MCF 10A (cell line): ENCODE measurements around the gene HOXB13. TPM values are rescaled to one million over a fixed set of nuclear protein-coding genes. Genes with fewer than 3 reads are reported as not detected.

Experiments used
- BruUV-seq: library from RNA; stranded (reverse); fragments of 400-500 nt; replicated peaks from 2 replicates; lab custom pipeline; 2021; lab: Mats Ljungman, UMichigan
- CTCF ChIA-PET: fragments of 300-600 bp; sonication (Branson Sonifier 250); formaldehyde crosslinking; extraction: SDS; loops from one replicate; lab custom pipeline; 2021; ENCODE audit warnings: antibody characterized with exemption, inconsistent platforms; lab: Yijun Ruan, JAX
- POLR2A ChIA-PET: fragments of 300-600, 350-650 bp; sonication (Branson Sonifier 250); formaldehyde crosslinking; extraction: SDS; loops from one replicate; lab custom pipeline; 2020; ENCODE audit warnings: antibody characterized with exemption, inconsistent platforms; lab: Yijun Ruan, JAX
- DNase-seq: peaks from one replicate; pipeline ENCODE4 v3.0.0-alpha.2; 2018; ENCODE audit not compliant: unreplicated experiment
- H3K27ac Mint-ChIP-seq: one replicate; pipeline ENCODE4 v1.8.0; 2022; ENCODE audit warnings: mild to moderate bottlenecking, low read depth, mixed read lengths; ENCODE audit not compliant: unreplicated experiment
- H3K27me3 Mint-ChIP-seq: one replicate; pipeline ENCODE4 v1.8.0; 2022; ENCODE audit warnings: mixed read lengths; ENCODE audit not compliant: insufficient read depth, unreplicated experiment
- H3K36me3 Mint-ChIP-seq: one replicate; pipeline ENCODE4 v1.8.0; 2022; ENCODE audit warnings: mild to moderate bottlenecking, moderate library complexity, mixed read lengths; ENCODE audit not compliant: insufficient read depth, unreplicated experiment
- H3K4me1 Mint-ChIP-seq: one replicate; pipeline ENCODE4 v1.8.0; 2022; ENCODE audit warnings: mixed read lengths; ENCODE audit not compliant: insufficient read depth, unreplicated experiment
- H3K4me3 Mint-ChIP-seq: one replicate; pipeline ENCODE4 v1.8.0; 2022; ENCODE audit warnings: mild to moderate bottlenecking, moderate library complexity, mixed read lengths; ENCODE audit not compliant: unreplicated experiment
- H3K9me3 Mint-ChIP-seq: one replicate; pipeline ENCODE4 v1.8.0; 2022; ENCODE audit warnings: mixed read lengths; ENCODE audit not compliant: unreplicated experiment
- intact Hi-C: fragments of 100-400 bp; cut with micrococcal nuclease; formaldehyde crosslinking; loops from 2 replicates; pipeline ENCODE4 v1.14.1; 2022
- total RNA-seq: library from RNA; stranded (reverse); gene quantifications from 2 replicates; pipeline ENCODE4 v1.2.3, GENCODE V29; 2022
- TF ChIP-seq, protein P1 (sequence below): fragments of 200-600 bp; IDR thresholded peaks from one replicate; pipeline ENCODE4 v1.8.0; 2022; ENCODE audit warnings: antibody characterized with exemption, mild to moderate bottlenecking; ENCODE audit not compliant: unreplicated experiment

The HOXB13 gene
- total RNA-seq, 1 experiment from 2014 or later = not detected

DNA sequence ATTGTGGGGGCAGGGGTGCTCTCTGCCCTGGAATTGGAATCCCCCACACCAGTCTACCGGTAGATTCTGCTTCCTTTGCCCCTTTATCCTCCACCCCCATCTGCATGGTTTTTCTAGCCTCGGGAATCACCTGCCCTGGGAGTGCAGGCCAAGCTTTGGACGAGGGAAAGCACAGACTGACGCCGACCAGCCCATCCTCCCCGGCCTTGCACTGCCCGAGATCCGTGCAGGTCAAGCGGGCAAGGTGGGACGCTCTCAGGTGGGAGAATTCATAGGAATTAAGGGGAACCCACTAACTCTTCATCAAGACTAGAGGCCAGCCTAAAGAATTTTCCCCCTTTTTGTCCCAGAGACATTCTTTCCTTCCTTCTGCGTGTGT lies 9.9 kb upstream of the HOXB13 start:
- ChIA-PET POLR2A (no interaction called here), CTCF (interaction anchor here (0.5 to 2.0 kb wide), 2 partner anchors 10 to 14 kb away, joined by 3 to 10 read pairs; partner anchors contain the start of gene HOXB13)
- H3K4me3 Mint-ChIP-seq = no peak overlapping the region
- H3K27ac Mint-ChIP-seq = no peak overlapping the region
- DNase-seq = no peak
- intact Hi-C loops = no loop called here
- no peaks in the 10 kb centered on the region for H3K9me3 Mint-ChIP-seq
- no TSS peak for BruUV-seq
- peaks cover 5% of the 10 kb centered on the region for H3K36me3 Mint-ChIP-seq
- H3K4me1 Mint-ChIP-seq = no peaks in the 10 kb centered on the region
- TF ChIP-seq, protein P1, sequence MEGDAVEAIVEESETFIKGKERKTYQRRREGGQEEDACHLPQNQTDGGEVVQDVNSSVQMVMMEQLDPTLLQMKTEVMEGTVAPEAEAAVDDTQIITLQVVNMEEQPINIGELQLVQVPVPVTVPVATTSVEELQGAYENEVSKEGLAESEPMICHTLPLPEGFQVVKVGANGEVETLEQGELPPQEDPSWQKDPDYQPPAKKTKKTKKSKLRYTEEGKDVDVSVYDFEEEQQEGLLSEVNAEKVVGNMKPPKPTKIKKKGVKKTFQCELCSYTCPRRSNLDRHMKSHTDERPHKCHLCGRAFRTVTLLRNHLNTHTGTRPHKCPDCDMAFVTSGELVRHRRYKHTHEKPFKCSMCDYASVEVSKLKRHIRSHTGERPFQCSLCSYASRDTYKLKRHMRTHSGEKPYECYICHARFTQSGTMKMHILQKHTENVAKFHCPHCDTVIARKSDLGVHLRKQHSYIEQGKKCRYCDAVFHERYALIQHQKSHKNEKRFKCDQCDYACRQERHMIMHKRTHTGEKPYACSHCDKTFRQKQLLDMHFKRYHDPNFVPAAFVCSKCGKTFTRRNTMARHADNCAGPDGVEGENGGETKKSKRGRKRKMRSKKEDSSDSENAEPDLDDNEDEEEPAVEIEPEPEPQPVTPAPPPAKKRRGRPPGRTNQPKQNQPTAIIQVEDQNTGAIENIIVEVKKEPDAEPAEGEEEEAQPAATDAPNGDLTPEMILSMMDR = no peak
- H3K27me3 Mint-ChIP-seq = peaks cover 100% of the 10 kb centered on the region

DNA sequence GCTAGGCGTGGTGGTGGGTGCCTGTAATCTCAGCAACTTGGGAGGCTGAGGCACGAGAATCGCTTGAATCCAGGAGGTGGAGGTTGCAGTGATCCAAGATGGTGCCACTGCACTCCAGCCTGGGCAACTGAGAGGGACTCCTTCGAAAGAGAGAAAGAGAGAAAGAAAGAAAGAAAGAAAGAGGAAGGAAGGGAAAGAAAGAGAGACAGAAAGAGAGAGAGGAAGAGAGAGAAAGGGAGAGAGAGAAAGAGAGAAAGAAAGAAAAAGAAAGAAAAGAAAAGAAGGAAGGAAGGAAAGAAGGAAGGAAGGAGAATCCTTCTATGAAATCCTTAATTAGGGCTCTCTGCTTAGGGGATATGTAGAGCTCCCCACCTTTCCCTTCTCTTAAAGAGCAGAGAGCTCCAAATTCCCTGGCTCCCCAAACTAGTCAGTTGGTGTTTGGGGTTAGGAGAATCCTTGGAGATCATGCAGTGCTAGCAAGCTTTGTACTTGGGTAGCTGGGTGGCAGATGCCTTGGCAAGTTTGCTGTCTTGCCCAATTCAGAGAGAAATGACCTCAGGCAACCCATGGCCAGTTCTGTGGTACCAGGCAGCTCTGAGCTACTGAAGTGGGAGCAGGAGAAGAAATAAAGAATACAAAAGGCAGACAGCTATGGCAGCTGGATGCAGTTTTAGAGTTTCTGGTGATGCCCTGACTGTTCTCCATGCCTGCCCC lies 8.9 kb upstream of the HOXB13 start:
- intact Hi-C loops = no loop called here
- Mint-ChIP-seq H3K27me3 (peaks cover 100% of the 10 kb centered on the region), H3K36me3 (peaks cover 5% of the 10 kb centered on the region), H3K27ac (no peak overlapping the region), H3K4me3 (no peak overlapping the region), H3K4me1 (no peaks in the 10 kb centered on the region), H3K9me3 (no peaks in the 10 kb centered on the region)
- POLR2A ChIA-PET = no interaction called here
- no peak for DNase-seq
- CTCF ChIA-PET = interaction anchor here (0.6 to 2.0 kb wide), 3 partner anchors 13 to 234 kb away, joined by 3 to 10 read pairs (median 3); no protein-coding TSS in a partner anchor
- BruUV-seq = no TSS peak
- TF ChIP-seq, protein P1 = no peak

GRCh38 chr17:48735062-48735351 lies 6.5 kb upstream of the HOXB13 start:
- peaks cover 5% of the 10 kb centered on the region for H3K36me3 Mint-ChIP-seq
- no peaks in the 10 kb centered on the region for H3K4me1 Mint-ChIP-seq
- H3K4me3 Mint-ChIP-seq = no peak overlapping the region
- ChIA-PET POLR2A (no interaction called here), CTCF (interaction anchor here (0.6 to 1.2 kb wide), 4 partner anchors 24 to 1095 kb away, joined by 3 to 7 read pairs (median 3); no protein-coding TSS in a partner anchor)
- intact Hi-C loops = no loop called here
- BruUV-seq = no TSS peak
- DNase-seq = no peak
- peaks cover 100% of the 10 kb centered on the region for H3K27me3 Mint-ChIP-seq
- no peaks in the 10 kb centered on the region for H3K9me3 Mint-ChIP-seq
- TF ChIP-seq, protein P1 = no peak
- no peak overlapping the region for H3K27ac Mint-ChIP-seq

GRCh38 chr17:48734333-48735061 lies 5.9 kb upstream of the HOXB13 start:
- Mint-ChIP-seq H3K27ac (no peak overlapping the region), H3K36me3 (peaks cover 5% of the 10 kb centered on the region), H3K4me1 (no peaks in the 10 kb centered on the region), H3K4me3 (no peak overlapping the region), H3K27me3 (peaks cover 100% of the 10 kb centered on the region), H3K9me3 (no peaks in the 10 kb centered on the region)
- TF ChIP-seq, protein P1 = no peak
- CTCF ChIA-PET = interaction anchor here (0.5 to 1.2 kb wide), 8 partner anchors 9 to 1096 kb away, joined by 3 to 9 read pairs (median 4); no protein-coding TSS in a partner anchor
- intact Hi-C loops = no loop called here
- no TSS peak for BruUV-seq
- DNase-seq = no peak
- POLR2A ChIA-PET = no interaction called here
